ENCODE results near the gene ADH4. TPM values are rescaled to one million over a fixed set of nuclear protein-coding genes. Genes with fewer than 3 reads are reported as not detected.
"Not testable (repeated sequence)": the region's sequence is repeated elsewhere in the genome, so short reads cannot be mapped to it uniquely, and the experiment has no call there.

Gene ADH4
- total RNA-seq, 1 experiment from 2014 or later = 0.25 TPM

DNA sequence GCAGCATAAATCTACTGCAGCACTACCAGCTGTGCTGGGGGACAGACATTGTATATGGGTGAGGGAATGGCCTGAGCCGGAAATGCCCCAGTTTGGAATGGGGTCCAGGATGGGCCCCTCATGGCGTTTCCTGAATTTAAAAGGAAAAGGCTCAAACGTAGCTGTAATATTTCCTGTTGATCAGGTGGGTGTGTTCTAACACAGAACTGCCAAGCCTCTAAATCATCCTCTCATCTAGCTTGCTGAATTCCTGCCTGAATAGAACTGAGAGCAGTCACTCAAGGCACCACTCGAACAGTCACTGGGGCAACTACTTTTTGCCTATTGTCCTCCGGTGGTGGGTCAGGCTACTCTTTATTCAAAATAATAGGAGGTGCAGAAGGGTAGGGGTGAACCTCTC is 46.2 kb upstream of the ADH4 start:
- Histone ChIP-seq H3K27me3 (ENCODE audit: insufficient read depth, low read length) (no peaks in the 10 kb centered on the region), H2AFZ (ENCODE audit: low read depth, low read length, poor library complexity, severe bottlenecking) (no peak overlapping the region), H4K20me1 (ENCODE audit: insufficient read depth) (no peaks in the 10 kb centered on the region), H3K4me2 (ENCODE audit: low read length) (no peak overlapping the region), H3K27ac (ENCODE audit: low read depth, low read length) (no peak overlapping the region), H3K9me2 (ENCODE audit: insufficient read depth) (no peaks in the 10 kb centered on the region), H3K79me2 (ENCODE audit: insufficient read depth, low read length) (no peaks in the 10 kb centered on the region), H3K4me1 (ENCODE audit: control insufficient read depth in 1 of 2, insufficient read depth in 2 of 2, low read length in 2 of 2) (no peaks in the 10 kb centered on the region), H3K9me3 (ENCODE audit: control insufficient read depth in 1 of 2, insufficient read depth in 1 of 2, low read depth in 1 of 2, low read length in 2 of 2) (no peaks in the 10 kb centered on the region), H3K9ac (ENCODE audit: low read length) (no peak overlapping the region), H3K4me3 (replicated peaks in 1 of 2; ENCODE audit: low read depth in 1 of 2, low read length in 2 of 2) (no peak overlapping the region), H3K36me3 (ENCODE audit: control insufficient read depth in 1 of 2, insufficient read depth in 2 of 2, low read length in 2 of 2) (no peaks in the 10 kb centered on the region)
- BruUV-seq (replicated peaks) = no TSS peak
- intact Hi-C loops (cut with micrococcal nuclease) = no loop called here
- ATAC-seq (no peak), DNase-seq (ENCODE audit: low read depth, low spot score) (no peak)
- ChIA-PET RAD21 (ENCODE audit: low non-redundant PET in 1 of 2, low total read pairs in 2 of 2, uncharacterized antibody in 2 of 2, unreplicated experiment in 2 of 2) (no interaction called here), CTCF (no interaction called here), POLR2A (no interaction called here)
- TF ChIP-seq FOSL1 (IDR thresholded peaks at IDR 0.05; ENCODE audit: low read depth) = no peak
- TF ChIP-seq EZH2 (IDR thresholded peaks at IDR 0.05) = no peak
- TF ChIP-seq SIN3A (IDR thresholded peaks at IDR 0.05; ENCODE audit: low read depth) = no peak
- TF ChIP-seq CEBPB (IDR thresholded peaks at IDR 0.05; ENCODE audit: low read depth) = no peak
- TF ChIP-seq, protein P1, sequence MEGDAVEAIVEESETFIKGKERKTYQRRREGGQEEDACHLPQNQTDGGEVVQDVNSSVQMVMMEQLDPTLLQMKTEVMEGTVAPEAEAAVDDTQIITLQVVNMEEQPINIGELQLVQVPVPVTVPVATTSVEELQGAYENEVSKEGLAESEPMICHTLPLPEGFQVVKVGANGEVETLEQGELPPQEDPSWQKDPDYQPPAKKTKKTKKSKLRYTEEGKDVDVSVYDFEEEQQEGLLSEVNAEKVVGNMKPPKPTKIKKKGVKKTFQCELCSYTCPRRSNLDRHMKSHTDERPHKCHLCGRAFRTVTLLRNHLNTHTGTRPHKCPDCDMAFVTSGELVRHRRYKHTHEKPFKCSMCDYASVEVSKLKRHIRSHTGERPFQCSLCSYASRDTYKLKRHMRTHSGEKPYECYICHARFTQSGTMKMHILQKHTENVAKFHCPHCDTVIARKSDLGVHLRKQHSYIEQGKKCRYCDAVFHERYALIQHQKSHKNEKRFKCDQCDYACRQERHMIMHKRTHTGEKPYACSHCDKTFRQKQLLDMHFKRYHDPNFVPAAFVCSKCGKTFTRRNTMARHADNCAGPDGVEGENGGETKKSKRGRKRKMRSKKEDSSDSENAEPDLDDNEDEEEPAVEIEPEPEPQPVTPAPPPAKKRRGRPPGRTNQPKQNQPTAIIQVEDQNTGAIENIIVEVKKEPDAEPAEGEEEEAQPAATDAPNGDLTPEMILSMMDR (IDR thresholded peaks at IDR 0.05 in 2 of 3, conservative IDR thresholded peaks at IDR 0.05 in 1 of 3; ENCODE audit: borderline replicate concordance in 1 of 3, insufficient read depth in 1 of 3, low read depth in 2 of 3, low read length in 2 of 3) = no peak
- TF ChIP-seq JUND (IDR thresholded peaks at IDR 0.05) = no peak
- no peak for TF ChIP-seq ELF1 (IDR thresholded peaks at IDR 0.05; ENCODE audit: borderline replicate concordance, low read depth)
- TF ChIP-seq TCF7L2 (IDR thresholded peaks at IDR 0.05; ENCODE audit: borderline replicate concordance, extremely low read depth, insufficient read depth, insufficient read length) = no peak
- TF ChIP-seq, protein P2, sequence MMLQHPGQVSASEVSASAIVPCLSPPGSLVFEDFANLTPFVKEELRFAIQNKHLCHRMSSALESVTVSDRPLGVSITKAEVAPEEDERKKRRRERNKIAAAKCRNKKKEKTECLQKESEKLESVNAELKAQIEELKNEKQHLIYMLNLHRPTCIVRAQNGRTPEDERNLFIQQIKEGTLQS (IDR thresholded peaks at IDR 0.05) = no peak
- TF ChIP-seq EGR1 (IDR thresholded peaks at IDR 0.05; ENCODE audit: low read depth) = no peak
- no peak for TF ChIP-seq SP1 (IDR thresholded peaks at IDR 0.05; ENCODE audit: low read depth)
- no peak for TF ChIP-seq YY1 (IDR thresholded peaks at IDR 0.05; ENCODE audit: extremely low read depth, insufficient replicate concordance, low read depth, low read length)
- no peak for TF ChIP-seq MAX (IDR thresholded peaks at IDR 0.05)
- no peak for TF ChIP-seq POLR2A (IDR thresholded peaks at IDR 0.05; ENCODE audit: borderline replicate concordance, extremely low read depth, insufficient read depth, insufficient read length)
- TF ChIP-seq, protein P3, sequence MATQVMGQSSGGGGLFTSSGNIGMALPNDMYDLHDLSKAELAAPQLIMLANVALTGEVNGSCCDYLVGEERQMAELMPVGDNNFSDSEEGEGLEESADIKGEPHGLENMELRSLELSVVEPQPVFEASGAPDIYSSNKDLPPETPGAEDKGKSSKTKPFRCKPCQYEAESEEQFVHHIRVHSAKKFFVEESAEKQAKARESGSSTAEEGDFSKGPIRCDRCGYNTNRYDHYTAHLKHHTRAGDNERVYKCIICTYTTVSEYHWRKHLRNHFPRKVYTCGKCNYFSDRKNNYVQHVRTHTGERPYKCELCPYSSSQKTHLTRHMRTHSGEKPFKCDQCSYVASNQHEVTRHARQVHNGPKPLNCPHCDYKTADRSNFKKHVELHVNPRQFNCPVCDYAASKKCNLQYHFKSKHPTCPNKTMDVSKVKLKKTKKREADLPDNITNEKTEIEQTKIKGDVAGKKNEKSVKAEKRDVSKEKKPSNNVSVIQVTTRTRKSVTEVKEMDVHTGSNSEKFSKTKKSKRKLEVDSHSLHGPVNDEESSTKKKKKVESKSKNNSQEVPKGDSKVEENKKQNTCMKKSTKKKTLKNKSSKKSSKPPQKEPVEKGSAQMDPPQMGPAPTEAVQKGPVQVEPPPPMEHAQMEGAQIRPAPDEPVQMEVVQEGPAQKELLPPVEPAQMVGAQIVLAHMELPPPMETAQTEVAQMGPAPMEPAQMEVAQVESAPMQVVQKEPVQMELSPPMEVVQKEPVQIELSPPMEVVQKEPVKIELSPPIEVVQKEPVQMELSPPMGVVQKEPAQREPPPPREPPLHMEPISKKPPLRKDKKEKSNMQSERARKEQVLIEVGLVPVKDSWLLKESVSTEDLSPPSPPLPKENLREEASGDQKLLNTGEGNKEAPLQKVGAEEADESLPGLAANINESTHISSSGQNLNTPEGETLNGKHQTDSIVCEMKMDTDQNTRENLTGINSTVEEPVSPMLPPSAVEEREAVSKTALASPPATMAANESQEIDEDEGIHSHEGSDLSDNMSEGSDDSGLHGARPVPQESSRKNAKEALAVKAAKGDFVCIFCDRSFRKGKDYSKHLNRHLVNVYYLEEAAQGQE (IDR thresholded peaks at IDR 0.05; ENCODE audit: low read depth) = no peak
- TF ChIP-seq EZH2phosphoT487 (IDR thresholded peaks at IDR 0.05; ENCODE audit: borderline replicate concordance) = no peak
- TF ChIP-seq POLR2AphosphoS5 (IDR thresholded peaks at IDR 0.05; ENCODE audit: low read depth, low read length) = no peak
- no peak for TF ChIP-seq ZNF274 (IDR thresholded peaks at IDR 0.05; ENCODE audit: low read depth, low read length)

- H2AFZ ChIP-seq (ENCODE audit: low read depth, low read length, poor library complexity, severe bottlenecking); CTCF ChIA-PET; BruUV-seq (replicated peaks); H3K4me3 ChIP-seq (replicated peaks in 1 of 2; ENCODE audit: low read depth in 1 of 2, low read length in 2 of 2); POLR2A ChIA-PET; intact Hi-C loops (cut with micrococcal nuclease); H3K4me1 ChIP-seq (ENCODE audit: control insufficient read depth in 1 of 2, insufficient read depth in 2 of 2, low read length in 2 of 2); H3K9me2 ChIP-seq (ENCODE audit: insufficient read depth); H3K9ac ChIP-seq (ENCODE audit: low read length); H3K27me3 ChIP-seq (ENCODE audit: insufficient read depth, low read length); ATAC-seq; H3K36me3 ChIP-seq (ENCODE audit: control insufficient read depth in 1 of 2, insufficient read depth in 2 of 2, low read length in 2 of 2); RAD21 ChIA-PET (ENCODE audit: low non-redundant PET in 1 of 2, low total read pairs in 2 of 2, uncharacterized antibody in 2 of 2, unreplicated experiment in 2 of 2); H3K27ac ChIP-seq (ENCODE audit: low read depth, low read length); H3K9me3 ChIP-seq (ENCODE audit: control insufficient read depth in 1 of 2, insufficient read depth in 1 of 2, low read depth in 1 of 2, low read length in 2 of 2); H3K79me2 ChIP-seq (ENCODE audit: insufficient read depth, low read length); H3K4me2 ChIP-seq (ENCODE audit: low read length); DNase-seq (ENCODE audit: low read depth, low spot score); H4K20me1 ChIP-seq (ENCODE audit: insufficient read depth): not testable (repeated sequence)
These were observed 45.8 kb upstream of the ADH4 start for GRCh38 chr4:99189900-99190299.
